GM12801 (cell line): ENCODE data around the gene ADD1.

Experiments
- TF ChIP-seq, protein P1 (sequence below): IDR thresholded peaks from one replicate; pipeline ENCODE4 v1.5.1; 2011; ENCODE audit warnings: control low read depth; ENCODE audit not compliant: insufficient read length; ENCODE audit errors: extremely low read depth

The ADD1 gene

DNA sequence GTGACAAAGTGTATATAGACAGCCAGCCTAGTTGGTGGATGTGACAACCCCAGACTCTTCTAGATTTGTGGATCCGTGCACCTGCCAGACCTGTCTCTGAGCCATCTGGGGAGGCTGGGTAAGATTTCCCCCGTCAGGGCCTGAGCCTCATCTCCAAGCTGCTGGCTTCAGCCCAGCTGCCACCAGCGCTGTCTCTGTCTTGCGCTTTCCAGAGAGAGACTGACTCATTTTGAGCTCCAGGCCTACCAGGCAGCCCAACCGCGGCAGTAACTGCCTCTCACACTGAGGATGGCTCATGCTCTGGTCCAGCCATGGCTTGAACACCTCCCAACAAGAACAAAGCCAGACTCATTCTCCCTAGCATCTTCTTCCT is 93.1 kb downstream of the ADD1 start:
- TF ChIP-seq, protein P1, sequence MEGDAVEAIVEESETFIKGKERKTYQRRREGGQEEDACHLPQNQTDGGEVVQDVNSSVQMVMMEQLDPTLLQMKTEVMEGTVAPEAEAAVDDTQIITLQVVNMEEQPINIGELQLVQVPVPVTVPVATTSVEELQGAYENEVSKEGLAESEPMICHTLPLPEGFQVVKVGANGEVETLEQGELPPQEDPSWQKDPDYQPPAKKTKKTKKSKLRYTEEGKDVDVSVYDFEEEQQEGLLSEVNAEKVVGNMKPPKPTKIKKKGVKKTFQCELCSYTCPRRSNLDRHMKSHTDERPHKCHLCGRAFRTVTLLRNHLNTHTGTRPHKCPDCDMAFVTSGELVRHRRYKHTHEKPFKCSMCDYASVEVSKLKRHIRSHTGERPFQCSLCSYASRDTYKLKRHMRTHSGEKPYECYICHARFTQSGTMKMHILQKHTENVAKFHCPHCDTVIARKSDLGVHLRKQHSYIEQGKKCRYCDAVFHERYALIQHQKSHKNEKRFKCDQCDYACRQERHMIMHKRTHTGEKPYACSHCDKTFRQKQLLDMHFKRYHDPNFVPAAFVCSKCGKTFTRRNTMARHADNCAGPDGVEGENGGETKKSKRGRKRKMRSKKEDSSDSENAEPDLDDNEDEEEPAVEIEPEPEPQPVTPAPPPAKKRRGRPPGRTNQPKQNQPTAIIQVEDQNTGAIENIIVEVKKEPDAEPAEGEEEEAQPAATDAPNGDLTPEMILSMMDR, result no peak

DNA sequence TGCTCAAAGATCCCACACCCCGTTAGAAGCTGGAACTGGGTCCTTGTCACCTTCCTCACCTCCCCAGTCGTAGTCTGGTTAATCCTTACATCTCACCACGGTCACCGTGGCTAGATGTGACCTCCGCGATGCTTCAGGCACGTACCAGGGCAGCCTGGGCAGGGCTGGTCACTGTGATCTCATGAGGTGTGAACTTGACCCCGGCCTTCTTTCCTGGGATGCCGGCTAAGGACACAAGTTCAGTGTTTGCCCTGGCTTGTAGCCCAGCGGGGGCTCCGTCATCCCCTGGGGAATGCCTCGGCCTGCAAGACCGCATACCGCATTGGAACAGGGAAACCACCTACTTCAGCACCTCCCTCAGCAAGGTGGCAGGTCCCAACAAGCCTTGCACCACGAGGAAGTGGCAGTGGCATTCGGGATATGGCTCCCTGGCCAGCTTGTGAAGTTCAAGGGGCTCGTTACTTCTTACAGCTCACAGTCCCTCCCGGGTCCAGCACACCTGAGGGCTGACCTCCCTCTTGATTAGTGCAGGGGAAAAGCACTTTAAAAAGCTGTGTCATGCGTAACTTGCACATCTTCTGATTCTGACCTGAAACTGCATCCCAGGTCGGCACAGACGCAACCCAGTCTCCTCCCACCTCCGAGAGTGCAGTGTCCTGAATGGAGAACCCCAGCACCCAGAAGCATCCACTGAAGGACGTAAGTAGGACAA is 93.7 kb downstream of the ADD1 start:
- TF ChIP-seq, protein P1, result no peak

DNA sequence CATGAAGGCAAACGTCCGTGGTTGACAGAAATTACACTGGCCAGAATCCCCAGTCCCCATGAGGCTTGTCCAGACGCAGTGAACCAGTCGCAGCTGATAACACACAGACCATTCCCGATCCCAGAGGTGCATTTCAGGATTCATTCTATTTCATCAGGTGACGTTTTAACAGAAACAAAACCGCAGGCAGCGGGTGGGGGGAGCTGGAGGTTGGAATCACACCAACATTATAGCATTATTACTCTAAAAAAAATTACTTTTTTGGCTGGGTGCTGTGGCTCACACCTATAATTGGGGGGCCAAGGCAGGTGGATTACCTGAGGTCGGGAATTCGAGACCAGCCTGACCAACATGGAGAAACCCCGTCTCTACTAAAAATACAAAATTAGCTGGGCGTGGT is 94.3 kb downstream of the ADD1 start:
- TF ChIP-seq, protein P1, result no peak

DNA sequence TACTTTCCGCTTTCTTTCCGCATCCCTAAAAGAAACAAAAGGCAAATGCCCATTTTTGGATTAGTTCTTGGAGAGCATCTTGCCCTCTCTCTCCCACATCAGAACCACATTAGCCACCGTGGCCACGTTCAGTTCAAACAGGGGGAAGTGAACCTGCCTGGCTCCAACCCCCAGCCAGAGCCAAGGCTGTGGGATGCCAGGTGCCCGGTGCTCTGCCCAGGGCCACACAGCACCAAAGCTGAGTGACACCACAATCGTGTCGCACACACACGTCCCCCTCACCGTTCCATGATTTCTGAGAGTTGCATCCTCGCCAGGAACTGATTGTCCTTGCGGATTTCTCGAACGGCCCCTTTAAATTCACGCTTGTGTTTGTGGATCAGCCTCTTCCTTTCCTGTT is 95.3 kb downstream of the ADD1 start:
- TF ChIP-seq, protein P1, result no peak

DNA sequence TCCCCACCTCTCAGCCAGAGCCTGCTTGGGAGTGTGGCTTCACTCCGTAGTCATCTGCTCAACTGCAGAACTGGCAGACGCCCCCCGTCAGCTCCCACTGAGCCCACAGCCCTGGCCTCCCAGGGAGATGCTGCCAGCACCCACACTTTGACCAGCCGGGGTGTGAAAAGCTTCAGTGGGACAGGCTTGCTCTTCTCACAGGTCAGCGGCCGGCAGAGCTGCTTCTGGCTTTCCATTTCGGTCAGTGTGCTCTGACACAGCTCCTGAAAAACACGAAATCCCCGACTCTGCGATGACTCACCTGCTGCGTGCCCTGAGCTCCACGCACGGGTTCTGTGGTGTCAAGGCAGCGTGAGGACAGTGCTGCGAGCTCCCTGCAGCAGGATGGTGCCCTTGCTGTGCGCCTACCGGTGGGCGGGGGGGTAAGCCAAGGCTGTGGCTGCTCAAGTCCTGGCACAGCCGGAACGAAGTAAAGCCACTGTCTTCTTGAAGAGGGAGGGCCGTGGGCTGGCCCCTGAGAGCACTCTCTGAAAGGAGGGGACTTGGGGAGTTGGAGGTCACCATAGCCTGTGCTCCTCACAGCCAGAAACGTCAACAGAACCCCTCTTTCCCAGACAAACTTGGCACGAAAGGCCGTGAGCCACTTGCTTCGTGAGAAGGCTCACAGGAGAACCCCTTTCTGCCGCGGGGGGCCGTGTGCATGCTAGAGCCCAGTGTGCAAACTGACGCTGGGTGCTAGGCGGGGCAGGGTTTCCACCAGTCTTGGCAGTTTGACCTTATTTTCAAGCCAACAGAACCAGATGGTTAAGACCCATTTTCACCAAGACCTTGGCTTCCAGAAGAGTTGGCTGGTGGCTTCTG is 96.0 kb downstream of the ADD1 start:
- TF ChIP-seq, protein P1, result no peak

DNA sequence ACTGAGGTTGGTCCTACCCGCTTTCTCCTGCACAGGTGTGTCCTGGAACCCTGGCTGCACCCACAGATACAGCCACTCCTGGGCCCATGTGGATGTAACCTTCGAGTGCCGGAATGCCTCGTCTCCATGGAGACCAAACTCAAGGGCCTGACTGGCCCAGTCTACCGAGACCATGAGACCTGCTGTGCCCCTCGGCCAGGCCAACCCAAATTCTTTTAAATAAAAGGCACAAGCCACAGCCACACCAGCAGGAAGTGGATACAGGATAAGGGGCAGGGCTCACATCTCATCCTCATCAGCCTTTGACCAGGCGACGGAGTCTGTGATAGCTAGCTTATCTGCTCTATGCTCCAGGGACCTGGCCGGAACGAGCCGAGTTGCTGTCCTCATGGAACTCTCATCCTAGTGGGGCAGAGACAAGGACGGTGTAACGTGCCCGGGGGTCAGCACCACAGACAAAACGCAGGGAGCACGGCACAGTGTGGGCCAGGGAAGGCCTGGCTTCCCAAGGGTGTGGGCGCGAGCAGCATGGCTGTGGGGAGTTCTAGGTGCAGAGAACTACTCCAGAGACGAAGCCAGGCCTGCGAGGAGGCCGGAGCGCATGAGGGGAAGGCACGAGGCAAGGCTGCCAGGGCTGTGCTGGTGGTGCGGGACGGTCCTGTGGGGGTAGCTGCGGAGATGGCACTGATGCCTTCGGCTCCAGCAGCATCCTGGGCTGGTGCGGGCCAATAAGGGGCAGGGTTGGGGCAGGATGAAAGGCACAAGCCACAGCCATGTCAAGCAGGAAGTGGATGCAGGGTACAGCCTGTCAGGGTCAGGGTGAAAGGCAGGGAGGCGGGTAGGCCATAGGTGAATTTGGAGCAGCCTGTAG is 96.9 kb downstream of the ADD1 start:
- TF ChIP-seq, protein P1, result no peak
